GM12878 (cell line): ENCODE measurements around the gene GABARAPL2. TPM values are rescaled to one million over a fixed set of nuclear protein-coding genes. Genes with fewer than 3 reads are reported as not detected.

Experiments used
- ATAC-seq: fragments of 200-7000 bp; cut with Tn5 transposase; 3 replicates; pipeline ENCODE4 v1.9.1; 2020; ENCODE audit warnings: mild to moderate bottlenecking, moderate library complexity
- BruUV-seq: library from RNA; stranded (reverse); fragments of 400-500 nt; replicated peaks from 2 replicates; lab custom pipeline; 2021; lab: Mats Ljungman, UMichigan
- CTCF ChIA-PET: fragments of 300-600 bp; sonication (Branson Sonifier 250); formaldehyde crosslinking; extraction: SDS; loops from one replicate; lab custom pipeline; 2021; ENCODE audit warnings: inconsistent platforms; lab: Yijun Ruan, JAX
- POLR2A ChIA-PET: fragments of 350-600 bp; formaldehyde crosslinking; extraction: SDS; loops from one replicate; lab custom pipeline; 2021; ENCODE audit warnings: inconsistent platforms; lab: Charles Lee
- RAD21 ChIA-PET: fragments of 300-600 bp; sonication (Branson Sonifier 250); formaldehyde crosslinking; loops from one replicate; lab custom pipeline; 2023; ENCODE audit warnings: antibody characterized with exemption; ENCODE audit not compliant: unreplicated experiment; lab: Charles Lee
- SMC1A ChIA-PET: fragments of 300-600 bp; sonication (Branson Sonifier 250); formaldehyde crosslinking; loops from one replicate; lab custom pipeline; 2023; ENCODE audit not compliant: unreplicated experiment, uncharacterized antibody; lab: Charles Lee
- DNase-seq: peaks from one replicate; pipeline ENCODE4 v3.0.0-alpha.2; 2011; ENCODE audit warnings: low read depth, low spot score
- FAIRE-seq: peaks from 3 replicates; lab custom pipeline; 2011; peaks lifted over from hg19 to GRCh38; lab: Jason Lieb, UNC
- H2AFZ ChIP-seq: 2 replicates; pipeline ENCODE4 v1.6.0; 2011; ENCODE audit warnings: low read depth, low read length, control low read depth; ENCODE audit not compliant: control insufficient read depth
- H3K27ac ChIP-seq: 2 replicates; pipeline ENCODE4 v1.5.1; 2011; ENCODE audit warnings: control low read depth; ENCODE audit not compliant: control insufficient read depth, insufficient read depth
- H3K27me3 ChIP-seq, 2 experiments: replicated peaks in 1 of 2; 2 replicates each; pipeline versions ENCODE4 v1.6.0 to v1.6.1; 2011; ENCODE audit warnings: low read length in 1 of 2; ENCODE audit not compliant: control insufficient read depth in 2 of 2, insufficient read depth in 2 of 2
- H3K36me3 ChIP-seq, 2 experiments: 2 replicates each; pipeline ENCODE4 v1.5.1; 2011; ENCODE audit warnings: low read length in 1 of 2; ENCODE audit not compliant: control insufficient read depth in 2 of 2, insufficient read depth in 2 of 2
- H3K4me1 ChIP-seq: 2 replicates; pipeline ENCODE4 v1.6.1; 2011; ENCODE audit warnings: mild to moderate bottlenecking, low read length, moderate library complexity, mixed read lengths; ENCODE audit not compliant: control insufficient read depth, insufficient read depth
- H3K4me2 ChIP-seq: 2 replicates; pipeline ENCODE4 v1.6.0; 2011; ENCODE audit warnings: control low read depth; ENCODE audit not compliant: control insufficient read depth, insufficient read depth
- H3K4me3 ChIP-seq: fragments of 200-600 bp; sonication (generic); 2 replicates; pipeline ENCODE4 v1.5.1; 2016
- H3K79me2 ChIP-seq: 2 replicates; pipeline ENCODE4 v1.6.0; 2011; ENCODE audit warnings: low read length; ENCODE audit not compliant: control insufficient read depth, insufficient read depth
- H3K9ac ChIP-seq: 2 replicates; pipeline ENCODE4 v1.8.0; 2011; ENCODE audit warnings: low read length, control low read depth, mixed read lengths; ENCODE audit not compliant: control insufficient read depth, insufficient read depth
- H3K9me3 ChIP-seq: replicated peaks from 3 replicates; pipeline ENCODE4 v1.5.1; 2011; ENCODE audit warnings: mild to moderate bottlenecking, low read length; ENCODE audit not compliant: control insufficient read depth, insufficient read depth
- H4K20me1 ChIP-seq: 2 replicates; pipeline ENCODE4 v1.6.0; 2011; ENCODE audit not compliant: control insufficient read depth, insufficient read depth
- BHLHE40 ChIP-seq, 2 experiments: fragments of 450-650 bp in 1 of 2; IDR thresholded peaks; 2 replicates each; pipeline ENCODE4 v1.6.1; 2011 to 2017; ENCODE audit warnings: low read depth in 2 of 2, borderline replicate concordance in 1 of 2, improper control_type of control experiment in 1 of 2, low read length in 1 of 2, mild to moderate bottlenecking in 1 of 2
- HDAC2 ChIP-seq: fragments of 200-600 bp; sonication (generic); IDR thresholded peaks from 2 replicates; pipeline ENCODE4 v1.6.1; 2017
- IRF3 ChIP-seq: fragments of 450-650 bp; IDR thresholded peaks from 2 replicates; pipeline ENCODE4 v1.6.1; 2014; ENCODE audit warnings: mild to moderate bottlenecking
- KDM1A ChIP-seq: fragments of 200-600 bp; sonication (generic); IDR thresholded peaks from 2 replicates; pipeline ENCODE4 v1.6.1; 2016; ENCODE audit warnings: borderline replicate concordance
- NR2C2 ChIP-seq: IDR thresholded peaks from 2 replicates; pipeline ENCODE4 v1.6.1; 2011; ENCODE audit warnings: borderline replicate concordance, low read depth; ENCODE audit not compliant: control insufficient read depth, insufficient read length
- RCOR1 ChIP-seq: conservative IDR thresholded peaks from 2 replicates; pipeline ENCODE4 v1.6.1; 2012; ENCODE audit warnings: low read depth, low read length, improper control_type of control experiment
- SIN3A ChIP-seq: IDR thresholded peaks from 2 replicates; pipeline ENCODE4 v1.6.1; 2012; ENCODE audit warnings: low read depth, low read length, improper control_type of control experiment
- SMC3 ChIP-seq: IDR thresholded peaks from 2 replicates; pipeline ENCODE4 v1.6.1; 2011; ENCODE audit warnings: low read length, improper control_type of control experiment, borderline replicate concordance
- SPI1 ChIP-seq: IDR thresholded peaks from 2 replicates; pipeline ENCODE4 v1.6.1; 2011; ENCODE audit warnings: low read depth, mild to moderate bottlenecking, low read length, moderate library complexity, borderline replicate concordance; ENCODE audit not compliant: insufficient read depth
- STAT1 ChIP-seq: fragments of 450-650 bp; conservative IDR thresholded peaks from 2 replicates; pipeline ENCODE4 v1.6.1; 2014; ENCODE audit warnings: antibody characterized with exemption, mild to moderate bottlenecking
- SUPT20H ChIP-seq: IDR thresholded peaks from 2 replicates; pipeline ENCODE4 v1.6.1; 2011; ENCODE audit warnings: low read depth, mild to moderate bottlenecking, low read length, moderate library complexity, borderline replicate concordance; ENCODE audit not compliant: control insufficient read depth
- WRNIP1 ChIP-seq: IDR thresholded peaks from 2 replicates; pipeline ENCODE4 v1.6.1; 2011; ENCODE audit warnings: low read depth, low read length, improper control_type of control experiment, borderline replicate concordance
- ZNF622 ChIP-seq: fragments of 450-650 bp; IDR thresholded peaks from 2 replicates; pipeline ENCODE4 v1.6.1; 2017; ENCODE audit warnings: mild to moderate bottlenecking, inconsistent platforms
- ZZZ3 ChIP-seq: IDR thresholded peaks from 2 replicates; pipeline ENCODE4 v1.6.1; 2011; ENCODE audit warnings: low read depth; ENCODE audit not compliant: control insufficient read depth, insufficient read length
- WGBS: methylation state at CpG from one replicate; pipeline ENCODE4 v1.1.6; 2016; ENCODE audit warnings: low lambda C conversion rate; ENCODE audit not compliant: insufficient replicate concordance, insufficient coverage; ENCODE audit errors: missing lambda C conversion rate; 5-methylcytosine and 5-hydroxymethylcytosine counted together
- in situ Hi-C: fragments of 300-500 bp; cut with MboI; formaldehyde crosslinking; loops from 9 replicates; pipeline ENCODE4 v1.14.3; 2018; ENCODE audit warnings: mixed read lengths
- intact Hi-C: fragments of 100-400 bp; cut with micrococcal nuclease; formaldehyde crosslinking; loops from one replicate; pipeline ENCODE4 v1.14.2; 2022; ENCODE audit not compliant: unreplicated experiment
- polyA plus RNA-seq, 11 experiments: library from polyadenylated mRNA; depleted of rRNA in 4 of 11; unstranded in 6 of 11; stranded (reverse) in 5 of 11; fragments of >200 nt; fragmentation: Nextera tagmentation in 4 of 11; fragmentation: Illumina TruSeq in 1 of 11; extraction: Ambion mirVana in 4 of 11; extraction: Trizol in 1 of 11; gene quantifications; 1 replicate in 1 of 11; 2 replicates in 10 of 11; pipeline versions ENCODE4 v1.2.1 to v1.2.3, GENCODE V29; 2011 to 2016; ENCODE audit warnings: inconsistent platforms in 2 of 11, missing spikeins in 2 of 11, low read depth in 1 of 11
- total RNA-seq, 4 experiments: library from RNA; depleted of rRNA in 3 of 4; stranded (reverse); fragments of >200 nt in 3 of 4; fragmentation: Illumina TruSeq in 1 of 4; extraction: Trizol in 1 of 4; gene quantifications; 2 replicates each; pipeline versions ENCODE4 v1.2.1 to v1.2.3, GENCODE V29; 2013 to 2021
- TF ChIP-seq, protein P1 (sequence below): IDR thresholded peaks from 2 replicates; pipeline ENCODE4 v1.6.1; 2012; ENCODE audit warnings: improper control_type of control experiment, low read depth, low read length; ENCODE audit not compliant: insufficient replicate concordance
- TF ChIP-seq, protein P2 (sequence below): IDR thresholded peaks from 2 replicates; pipeline ENCODE4 v1.6.1; 2012; ENCODE audit warnings: low read depth, low read length, improper control_type of control experiment
- TF ChIP-seq, protein P3 (sequence below): IDR thresholded peaks from 2 replicates; pipeline ENCODE4 v1.6.1; 2012; ENCODE audit warnings: low read depth, low read length, improper control_type of control experiment

Gene GABARAPL2
- total and polyA plus RNA-seq, 10 of the 15 experiments (the other 5 are each of a cell fraction or from before 2014, with no cell fraction given): 61.9 to 359 (median 128) TPM

GRCh38 chr16:75606507-75606906 is 40.3 kb downstream of the GABARAPL2 start:
- ATAC-seq (no peak), DNase-seq (no peak), FAIRE-seq (no peak)
- H3K4me2 ChIP-seq: no peak overlapping the region
- no peak overlapping the region for H2AFZ ChIP-seq
- H3K9me3 ChIP-seq: peaks cover 7% of the 10 kb centered on the region; the same call in 2 of the 3 replicates
- in situ Hi-C loops (no loop called here), intact Hi-C loops (no loop called here)
- TF ChIP-seq, protein P1, sequence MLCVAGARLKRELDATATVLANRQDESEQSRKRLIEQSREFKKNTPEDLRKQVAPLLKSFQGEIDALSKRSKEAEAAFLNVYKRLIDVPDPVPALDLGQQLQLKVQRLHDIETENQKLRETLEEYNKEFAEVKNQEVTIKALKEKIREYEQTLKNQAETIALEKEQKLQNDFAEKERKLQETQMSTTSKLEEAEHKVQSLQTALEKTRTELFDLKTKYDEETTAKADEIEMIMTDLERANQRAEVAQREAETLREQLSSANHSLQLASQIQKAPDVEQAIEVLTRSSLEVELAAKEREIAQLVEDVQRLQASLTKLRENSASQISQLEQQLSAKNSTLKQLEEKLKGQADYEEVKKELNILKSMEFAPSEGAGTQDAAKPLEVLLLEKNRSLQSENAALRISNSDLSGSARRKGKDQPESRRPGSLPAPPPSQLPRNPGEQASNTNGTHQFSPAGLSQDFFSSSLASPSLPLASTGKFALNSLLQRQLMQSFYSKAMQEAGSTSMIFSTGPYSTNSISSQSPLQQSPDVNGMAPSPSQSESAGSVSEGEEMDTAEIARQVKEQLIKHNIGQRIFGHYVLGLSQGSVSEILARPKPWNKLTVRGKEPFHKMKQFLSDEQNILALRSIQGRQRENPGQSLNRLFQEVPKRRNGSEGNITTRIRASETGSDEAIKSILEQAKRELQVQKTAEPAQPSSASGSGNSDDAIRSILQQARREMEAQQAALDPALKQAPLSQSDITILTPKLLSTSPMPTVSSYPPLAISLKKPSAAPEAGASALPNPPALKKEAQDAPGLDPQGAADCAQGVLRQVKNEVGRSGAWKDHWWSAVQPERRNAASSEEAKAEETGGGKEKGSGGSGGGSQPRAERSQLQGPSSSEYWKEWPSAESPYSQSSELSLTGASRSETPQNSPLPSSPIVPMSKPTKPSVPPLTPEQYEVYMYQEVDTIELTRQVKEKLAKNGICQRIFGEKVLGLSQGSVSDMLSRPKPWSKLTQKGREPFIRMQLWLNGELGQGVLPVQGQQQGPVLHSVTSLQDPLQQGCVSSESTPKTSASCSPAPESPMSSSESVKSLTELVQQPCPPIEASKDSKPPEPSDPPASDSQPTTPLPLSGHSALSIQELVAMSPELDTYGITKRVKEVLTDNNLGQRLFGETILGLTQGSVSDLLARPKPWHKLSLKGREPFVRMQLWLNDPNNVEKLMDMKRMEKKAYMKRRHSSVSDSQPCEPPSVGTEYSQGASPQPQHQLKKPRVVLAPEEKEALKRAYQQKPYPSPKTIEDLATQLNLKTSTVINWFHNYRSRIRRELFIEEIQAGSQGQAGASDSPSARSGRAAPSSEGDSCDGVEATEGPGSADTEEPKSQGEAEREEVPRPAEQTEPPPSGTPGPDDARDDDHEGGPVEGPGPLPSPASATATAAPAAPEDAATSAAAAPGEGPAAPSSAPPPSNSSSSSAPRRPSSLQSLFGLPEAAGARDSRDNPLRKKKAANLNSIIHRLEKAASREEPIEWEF: no peak
- TF ChIP-seq WRNIP1 (no peak), BHLHE40 (IDR thresholded peaks at IDR 0.05; ENCODE audit: borderline replicate concordance in 1 of 2, low read depth in 2 of 2, low read length in 1 of 2) (no peak), STAT1 (no peak), SMC3 (no peak), SPI1 (no peak), KDM1A (no peak), SUPT20H (no peak), IRF3 (no peak), HDAC2 (no peak), SIN3A (no peak), ZNF622 (no peak), RCOR1 (no peak), NR2C2 (no peak), ZZZ3 (no peak)
- TF ChIP-seq, protein P2, sequence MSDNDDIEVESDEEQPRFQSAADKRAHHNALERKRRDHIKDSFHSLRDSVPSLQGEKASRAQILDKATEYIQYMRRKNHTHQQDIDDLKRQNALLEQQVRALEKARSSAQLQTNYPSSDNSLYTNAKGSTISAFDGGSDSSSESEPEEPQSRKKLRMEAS: no peak
- TF ChIP-seq, protein P3, sequence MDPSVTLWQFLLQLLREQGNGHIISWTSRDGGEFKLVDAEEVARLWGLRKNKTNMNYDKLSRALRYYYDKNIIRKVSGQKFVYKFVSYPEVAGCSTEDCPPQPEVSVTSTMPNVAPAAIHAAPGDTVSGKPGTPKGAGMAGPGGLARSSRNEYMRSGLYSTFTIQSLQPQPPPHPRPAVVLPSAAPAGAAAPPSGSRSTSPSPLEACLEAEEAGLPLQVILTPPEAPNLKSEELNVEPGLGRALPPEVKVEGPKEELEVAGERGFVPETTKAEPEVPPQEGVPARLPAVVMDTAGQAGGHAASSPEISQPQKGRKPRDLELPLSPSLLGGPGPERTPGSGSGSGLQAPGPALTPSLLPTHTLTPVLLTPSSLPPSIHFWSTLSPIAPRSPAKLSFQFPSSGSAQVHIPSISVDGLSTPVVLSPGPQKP: no peak
- H3K9ac ChIP-seq: no peak overlapping the region
- H3K36me3 ChIP-seq: peaks cover 2 to 52% of the 10 kb centered on the region in 2 experiments
- ChIA-PET CTCF (interaction anchor here (0.8 to 1.3 kb wide), 3 partner anchors 9 to 15 kb away, joined by 3 to 4 read pairs (median 3); no protein-coding TSS in a partner anchor), SMC1A (interaction anchor here (0.5 to 1.8 kb wide), 5 partner anchors 9 to 85 kb away, joined by 3 to 6 read pairs (median 4); no protein-coding TSS in a partner anchor), RAD21 (interaction anchor here (1.2 kb wide), 1 partner anchor 13 kb away, joined by 3 read pairs; no protein-coding TSS in a partner anchor), POLR2A (no interaction called here)
- BruUV-seq: no TSS peak
- H3K79me2 ChIP-seq: no peaks in the 10 kb centered on the region; the same call in 1 of the 2 replicates
- no peak overlapping the region for H3K27ac ChIP-seq
- H4K20me1 ChIP-seq: no peaks in the 10 kb centered on the region
- H3K4me3 ChIP-seq: no peak overlapping the region
- WGBS: 100% methylated on average over 1 of the region's 1 CpG
- no peaks in the 10 kb centered on the region for H3K4me1 ChIP-seq
- no peaks in the 10 kb centered on the region for H3K27me3 ChIP-seq
